NK-92 (cell line): ENCODE measurements around the gene FAM229B.
"Not testable (repeated sequence)": the region's sequence is repeated elsewhere in the genome, so short reads cannot be mapped to it uniquely, and the experiment has no call there.

ENCODE experiments used
- DNase-seq: peaks from one replicate; lab custom pipeline; 2025; ENCODE audit not compliant: unreplicated experiment; lab: John Stamatoyannopoulos, UW

The FAM229B gene, protein sequence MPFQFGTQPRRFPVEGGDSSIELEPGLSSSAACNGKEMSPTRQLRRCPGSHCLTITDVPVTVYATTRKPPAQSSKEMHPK

DNA sequence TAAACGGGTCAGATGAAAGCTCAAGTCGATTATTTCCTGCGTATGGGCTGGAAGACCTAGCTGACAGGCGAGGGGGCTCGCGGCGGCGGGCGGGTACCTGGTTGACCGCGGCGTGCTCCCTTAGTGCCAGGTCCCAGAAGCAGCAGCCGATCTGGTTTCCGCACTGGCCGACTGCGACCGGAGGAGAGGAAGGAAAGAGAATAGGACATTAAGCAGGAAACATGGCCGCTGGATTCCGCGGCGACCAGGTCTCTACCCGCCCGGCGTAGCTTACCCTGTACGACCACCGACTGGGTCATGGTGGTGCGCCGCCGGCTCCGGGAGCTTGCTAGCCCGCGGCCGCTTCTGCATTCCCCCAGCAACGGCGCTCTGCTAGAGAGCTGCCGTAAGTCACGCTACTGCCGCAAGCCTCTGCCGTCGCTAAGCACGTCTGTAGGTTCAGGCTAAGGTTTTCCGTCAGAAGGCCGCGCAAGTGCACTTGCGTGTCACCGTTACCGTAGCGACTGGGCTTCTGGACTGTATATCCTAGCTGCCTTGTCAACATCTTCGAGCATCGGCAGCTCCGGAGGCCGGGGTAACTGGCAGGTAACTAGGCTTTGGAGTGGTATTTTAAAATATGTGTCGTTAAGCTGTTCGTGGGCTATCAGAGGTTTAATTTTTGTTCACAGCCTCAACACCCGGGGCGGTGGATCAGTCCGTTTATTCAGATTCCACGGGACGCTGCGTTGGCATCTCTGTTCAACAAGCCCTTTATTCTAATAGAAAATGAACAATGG is at the start of gene FAM229B, which contains the start of gene TUBE1:
FAM229B (plus strand) TSS at position 456 of the 776 bp plus-strand sequence. CDS start 11,693 bp downstream, outside the sequence.
TUBE1 (minus strand) TSS at position 347 of the 776 bp plus-strand sequence; CDS start at position 299, 48 bp downstream.
- DNase-seq: peak; percentile 66

GRCh38 chr6:112037783-112038216 is 49.6 kb upstream of the FAM229B start:
- DNase-seq: no peak

- DNase-seq: no peak
These were observed 49.1 kb upstream of the FAM229B start for GRCh38 chr6:112038268-112038667.

DNA sequence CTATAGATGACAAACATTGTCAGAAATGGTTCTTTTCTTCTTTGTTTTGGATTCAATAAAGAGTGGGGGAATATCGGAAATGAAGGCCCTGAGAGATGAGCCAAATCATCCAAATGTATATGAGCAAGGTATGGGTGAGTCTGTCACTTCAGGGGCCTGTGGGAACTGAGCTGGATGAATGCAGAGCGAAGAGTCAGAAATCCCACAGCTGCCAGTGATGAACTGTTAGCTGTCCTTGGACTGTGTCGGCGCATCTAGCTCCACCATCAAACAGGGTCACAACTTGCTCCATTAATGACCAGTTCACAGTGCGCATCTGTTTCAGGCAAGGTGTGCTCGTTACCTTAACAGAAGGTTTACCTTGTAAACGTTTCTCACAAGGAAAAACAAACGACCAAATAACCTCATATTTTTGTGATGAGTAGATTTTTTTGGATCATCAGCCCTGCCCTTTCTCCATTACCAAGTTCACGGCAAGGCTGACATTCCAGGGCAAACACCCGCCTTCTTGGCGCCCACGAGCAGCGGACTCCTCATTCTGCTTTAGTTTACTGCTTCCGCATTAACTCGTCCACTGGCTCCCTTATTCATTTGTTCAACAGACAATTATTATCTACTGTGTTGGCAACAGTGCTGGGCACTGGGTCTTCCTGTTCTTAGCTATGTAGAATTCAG is 48.5 kb upstream of the FAM229B start:
- DNase-seq: no peak

DNA sequence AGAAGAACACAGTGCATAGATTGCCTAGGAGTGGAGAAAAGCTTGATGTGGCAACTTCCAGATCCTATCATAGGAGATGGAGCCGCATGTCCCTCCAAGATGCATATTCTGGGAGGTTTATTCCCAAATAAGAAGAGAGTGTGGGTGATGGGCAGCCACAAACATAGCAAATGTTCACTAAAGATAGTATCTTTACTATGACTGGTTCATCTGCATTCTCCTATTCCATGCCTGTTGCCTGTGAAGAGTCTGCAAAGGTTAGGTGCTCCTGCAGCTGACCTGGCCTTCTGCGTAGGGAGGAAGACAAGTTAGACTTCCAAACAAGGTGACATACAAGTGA is 48.0 kb upstream of the FAM229B start:
- DNase-seq: no peak

- no peak for DNase-seq
These were observed 46.4 kb upstream of the FAM229B start for GRCh38 chr6:112040956-112041355.

DNA sequence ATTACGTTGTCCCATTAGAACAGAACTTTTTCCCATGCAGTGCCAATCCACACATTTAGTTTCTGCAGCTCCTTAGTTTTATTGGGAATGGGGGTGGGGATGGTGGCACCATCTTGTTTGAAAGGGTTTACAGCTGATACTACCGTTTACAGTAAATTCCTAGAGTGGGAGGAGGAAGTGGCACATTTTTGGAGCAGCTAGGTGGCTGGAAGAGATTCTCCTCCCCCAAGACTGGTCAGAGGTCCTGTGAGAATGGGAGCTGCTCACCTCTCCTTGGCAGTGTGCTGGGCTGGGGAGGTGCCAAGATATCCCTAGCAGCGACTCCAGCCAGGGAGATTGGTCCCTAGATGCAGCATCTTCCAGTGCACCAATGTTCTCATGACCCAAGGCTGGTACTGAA is 45.9 kb upstream of the FAM229B start:
- DNase-seq: no peak

DNA sequence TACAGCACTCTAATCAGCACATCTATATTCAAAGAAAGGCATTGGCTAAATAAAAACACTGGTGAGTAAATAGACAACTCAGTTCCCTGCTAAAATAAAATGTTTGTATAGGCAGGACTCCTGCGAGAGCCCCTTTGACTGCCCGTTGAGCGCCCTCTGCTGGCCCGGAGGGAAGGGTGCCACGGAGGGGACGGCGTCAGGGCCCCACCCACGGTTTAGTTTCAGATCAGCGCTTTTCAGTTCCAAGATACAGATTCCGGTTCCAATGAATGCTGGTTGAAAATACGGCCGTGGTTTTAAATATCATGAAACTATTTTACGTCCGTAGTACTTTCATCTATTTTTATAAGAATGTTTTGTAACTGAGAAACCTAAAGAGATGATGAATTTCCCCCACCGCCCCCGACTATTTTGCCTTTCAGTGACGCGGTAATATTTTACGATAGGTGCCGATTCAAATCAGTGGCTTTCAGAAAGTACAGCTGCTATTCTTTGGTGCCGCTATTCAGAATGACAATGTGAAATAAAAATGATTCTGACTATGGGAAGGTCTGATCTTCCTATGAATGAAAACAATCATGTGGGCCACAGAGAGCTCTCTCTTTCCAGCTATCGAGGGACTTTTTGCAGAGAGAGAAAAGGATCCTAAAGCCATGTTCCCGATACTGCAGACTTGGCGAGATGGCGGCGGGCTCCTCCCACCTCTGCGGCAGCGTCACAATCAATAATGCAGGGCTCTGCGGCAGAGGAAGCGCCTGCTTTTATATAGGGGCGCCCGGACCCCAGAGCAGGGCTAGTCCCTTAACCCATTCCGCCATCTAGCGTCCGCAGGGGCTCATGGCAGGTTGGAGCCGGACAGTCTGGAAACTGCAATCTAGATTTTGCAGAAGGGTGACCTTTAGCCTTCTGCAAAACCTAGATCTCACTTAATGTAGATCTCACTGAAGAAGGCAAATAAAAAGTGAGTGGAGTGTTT is 44.1 kb upstream of the FAM229B start:
- peak; percentile 59 for DNase-seq

- DNase-seq: no peak
These were observed 43.2 kb upstream of the FAM229B start for GRCh38 chr6:112044196-112044595.

DNA sequence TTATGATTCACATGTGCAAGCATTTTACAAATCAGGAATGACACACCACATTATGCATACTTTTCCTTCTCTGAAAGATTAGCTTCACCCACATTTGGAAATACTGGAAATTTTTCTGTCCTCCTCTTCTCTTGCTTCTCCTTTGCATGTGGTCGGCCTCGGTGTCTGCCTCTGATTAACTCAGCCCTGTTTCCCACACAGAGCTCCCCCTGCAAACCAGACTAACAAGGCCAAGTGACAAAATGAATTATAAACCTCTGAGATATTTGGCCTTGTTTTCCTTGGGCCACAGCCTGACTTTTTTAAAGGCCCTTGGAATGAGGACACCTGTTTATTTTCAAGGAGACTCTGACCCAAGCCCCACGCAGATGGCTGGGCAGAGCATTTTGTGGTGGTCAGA is 42.5 kb upstream of the FAM229B start:
- DNase-seq: no peak

GRCh38 chr6:112047523-112047922 is 39.9 kb upstream of the FAM229B start:
- not testable (repeated sequence) for DNase-seq

DNA sequence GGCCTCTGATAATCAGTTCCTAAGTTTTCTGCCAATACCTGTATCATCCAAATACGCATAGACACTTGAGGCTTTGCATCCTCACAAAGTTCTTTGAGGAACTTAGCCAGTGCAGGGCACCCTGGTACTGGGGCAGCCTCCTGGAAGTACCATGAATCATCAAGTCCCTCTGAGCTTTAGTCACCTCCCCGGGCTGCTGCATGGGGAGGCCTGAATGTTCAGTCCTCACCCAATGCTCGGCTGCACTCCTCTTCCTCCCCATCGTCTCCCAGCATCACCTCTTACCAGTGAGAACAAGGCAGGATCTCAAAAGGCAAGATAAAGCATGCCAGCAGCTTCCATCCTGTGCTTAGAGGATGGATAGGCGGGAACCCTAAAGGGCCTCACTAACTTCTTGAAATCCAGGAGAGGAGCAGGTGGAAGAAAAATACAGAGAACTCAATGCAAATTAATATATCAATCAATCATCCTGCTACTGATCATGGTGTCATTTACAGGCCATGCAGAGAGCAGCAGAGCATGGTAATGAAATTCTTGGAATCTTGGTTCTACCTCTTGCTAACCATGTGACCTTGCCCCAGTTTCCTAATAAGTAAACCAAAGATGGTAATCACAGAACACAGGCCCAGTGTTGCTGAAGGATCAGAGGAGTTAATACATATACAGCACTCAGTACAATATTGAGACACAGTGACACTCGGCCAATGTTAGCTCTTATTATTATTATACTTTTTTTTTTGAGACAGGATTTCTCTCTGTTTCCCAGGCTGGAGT is 38.2 kb upstream of the FAM229B start:
- no peak for DNase-seq

DNA sequence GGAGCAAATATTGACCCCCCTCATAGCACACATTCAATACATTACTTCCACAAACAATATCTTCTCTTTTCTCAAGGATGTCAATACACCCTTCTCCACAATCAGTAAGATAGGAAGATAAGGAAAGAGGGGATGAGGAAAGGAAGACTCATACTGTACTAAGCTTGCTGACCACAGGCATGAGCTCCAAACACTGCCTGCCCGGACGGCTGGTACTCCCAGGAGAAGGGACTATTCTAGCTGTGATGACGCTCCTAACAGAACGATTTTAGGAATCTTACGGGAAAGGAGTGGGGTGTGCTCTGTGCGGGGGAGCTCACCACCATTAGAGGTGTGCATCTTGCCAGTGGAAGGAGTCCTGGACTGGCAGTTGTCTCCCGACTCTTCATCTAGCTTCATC is 37.4 kb upstream of the FAM229B start:
- DNase-seq: no peak

- DNase-seq: no peak
These were observed 37.0 kb upstream of the FAM229B start for GRCh38 chr6:112050429-112050828.

DNA sequence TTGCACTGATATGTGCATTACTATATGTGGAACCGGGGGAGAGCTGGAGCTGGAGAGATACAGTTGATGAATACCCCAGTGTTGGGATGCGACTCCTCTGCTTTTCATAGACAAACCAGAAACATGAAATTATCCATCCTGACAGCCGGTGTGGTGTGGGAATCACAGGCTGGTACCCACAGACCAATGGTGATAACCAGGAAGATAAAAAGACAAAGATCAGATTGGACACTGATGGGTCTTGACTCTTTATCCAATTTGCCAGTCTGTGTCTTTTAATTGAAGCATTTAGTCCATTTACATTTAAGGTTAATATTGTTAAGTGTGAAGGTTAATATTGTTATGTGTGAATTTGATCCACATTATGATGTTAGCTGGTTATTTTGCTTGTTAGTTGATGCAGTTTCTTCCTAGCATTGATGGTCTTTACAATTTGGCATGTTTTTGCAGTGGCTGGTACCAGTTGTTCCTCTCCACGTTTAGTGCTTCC is 36.1 kb upstream of the FAM229B start:
- DNase-seq: not testable (repeated sequence)

- no peak for DNase-seq
These were observed 33.4 kb upstream of the FAM229B start, which contains the start of gene CCN6 for GRCh38 chr6:112054001-112054400. Gene CCN6 (plus strand): TSS chr6:112054104. CDS start chr6:112054358, 254 bp downstream.

DNA sequence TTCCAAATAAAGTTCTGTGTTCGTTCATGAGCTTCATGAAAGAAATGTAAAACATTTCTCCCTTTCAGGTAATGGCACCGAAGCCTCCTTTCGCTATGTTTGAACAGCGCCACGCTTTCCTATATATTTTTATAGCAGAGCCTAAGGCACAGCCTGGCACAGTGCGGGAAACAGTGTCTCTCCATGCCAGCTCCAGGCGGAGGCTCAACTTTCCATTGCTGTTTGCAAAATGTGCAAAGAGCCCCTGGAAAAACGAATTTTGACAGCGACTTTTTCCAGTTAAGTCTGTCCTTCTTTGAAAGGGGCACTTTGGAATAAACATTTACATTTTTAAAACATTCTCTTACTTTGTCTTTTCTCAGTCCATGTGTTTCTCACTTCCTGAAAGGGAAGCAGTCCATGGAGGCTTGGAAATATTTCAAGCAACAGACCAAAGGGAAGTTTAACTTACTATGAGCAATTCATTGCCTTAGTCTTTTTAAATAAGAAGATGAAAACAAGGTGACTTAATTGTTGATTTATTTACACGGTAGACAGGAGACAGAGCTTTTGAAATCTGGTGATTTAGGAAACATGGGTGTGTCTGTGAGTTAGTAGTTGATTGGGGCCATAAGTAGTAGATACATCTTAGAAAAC is 32.7 kb upstream of the FAM229B start:
- DNase-seq: no peak

GRCh38 chr6:112058243-112059032 is 29.0 kb upstream of the FAM229B start:
- no peak for DNase-seq

- DNase-seq: no peak
These were observed 25.8 kb upstream of the FAM229B start for GRCh38 chr6:112061605-112062004.
